Hepatocyte (in vitro differentiated cells): Measurements from ENCODE around the gene PTGDS. TPM values are rescaled to one million over a fixed set of nuclear protein-coding genes. Genes with fewer than 3 reads are reported as not detected.

Experiments used
- DNase-seq: peaks from one replicate; pipeline ENCODE4 v3.0.0-alpha.2; 2016; ENCODE audit warnings: low spot score
- H2AFZ ChIP-seq: fragments of 200-600 bp; sonication (generic); 2 replicates; pipeline ENCODE4 v1.6.0; 2016; ENCODE audit warnings: antibody characterized with exemption, mild to moderate bottlenecking
- H3K27ac ChIP-seq: fragments of 200-600 bp; sonication (generic); 2 replicates; pipeline ENCODE4 v1.5.1; 2016; ENCODE audit warnings: mild to moderate bottlenecking
- H3K27me3 ChIP-seq: fragments of 200-600 bp; sonication (generic); 2 replicates; pipeline ENCODE4 v1.6.1; 2016
- H3K36me3 ChIP-seq: fragments of 200-600 bp; sonication (generic); replicated peaks from 2 replicates; pipeline ENCODE4 v1.5.1; 2016; ENCODE audit warnings: low read depth; ENCODE audit not compliant: insufficient read depth
- H3K4me1 ChIP-seq: fragments of 200-600 bp; sonication (generic); 2 replicates; pipeline ENCODE4 v1.5.1; 2016; ENCODE audit warnings: mild to moderate bottlenecking, moderate library complexity; ENCODE audit not compliant: insufficient read depth
- H3K4me2 ChIP-seq: fragments of 200-600 bp; sonication (generic); 2 replicates; pipeline ENCODE4 v1.6.0; 2016
- H3K4me3 ChIP-seq: fragments of 200-600 bp; sonication (generic); 2 replicates; pipeline ENCODE4 v1.5.1; 2016; ENCODE audit warnings: mild to moderate bottlenecking
- H3K79me2 ChIP-seq: fragments of 200-600 bp; sonication (generic); 2 replicates; pipeline ENCODE4 v1.6.0; 2017; ENCODE audit warnings: mild to moderate bottlenecking
- H3K9me2 ChIP-seq: fragments of 200-600 bp; sonication (generic); replicated peaks from 2 replicates; pipeline ENCODE4 v1.6.0; 2017; ENCODE audit warnings: mild to moderate bottlenecking; ENCODE audit not compliant: insufficient read depth
- H3K9me3 ChIP-seq: fragments of 200-600 bp; sonication (generic); 2 replicates; pipeline ENCODE4 v1.5.1; 2016; ENCODE audit warnings: low read depth, mild to moderate bottlenecking
- H4K20me1 ChIP-seq: fragments of 200-600 bp; sonication (generic); 2 replicates; pipeline ENCODE4 v1.6.0; 2016; ENCODE audit warnings: mild to moderate bottlenecking; ENCODE audit not compliant: insufficient read depth, poor library complexity, severe bottlenecking
- EZH2 ChIP-seq: fragments of 200-600 bp; sonication (generic); IDR thresholded peaks from 2 replicates; pipeline ENCODE4 v1.6.1; 2016; ENCODE audit warnings: antibody characterized with exemption, mild to moderate bottlenecking, borderline replicate concordance
- EZH2phosphoT487 ChIP-seq: fragments of 200-600 bp; sonication (generic); IDR thresholded peaks from one replicate; pipeline ENCODE4 v1.6.1; 2018; ENCODE audit warnings: antibody characterized with exemption, mild to moderate bottlenecking, low read depth, moderate library complexity; ENCODE audit not compliant: unreplicated experiment, severe bottlenecking
- WGBS: methylation state at CpG from one replicate; pipeline ENCODE4 v1.1.6; 2016; ENCODE audit warnings: low lambda C conversion rate; ENCODE audit errors: missing lambda C conversion rate; 5-methylcytosine and 5-hydroxymethylcytosine counted together
- polyA plus RNA-seq: library from polyadenylated mRNA; unstranded; fragments of >200 nt; fragmentation: Nextera tagmentation; extraction: Ambion mirVana; gene quantifications from 2 replicates; pipeline ENCODE4 v1.2.1, GENCODE V29; 2016
- total RNA-seq: library from RNA; depleted of rRNA; stranded (reverse); fragments of >200 nt; gene quantifications from 2 replicates; pipeline ENCODE4 v1.2.3, GENCODE V29; 2014
- TF ChIP-seq, protein P1 (sequence below): fragments of 200-600 bp; sonication (generic); IDR thresholded peaks from 2 replicates; pipeline ENCODE4 v1.5.1; 2016; ENCODE audit warnings: antibody characterized with exemption, mild to moderate bottlenecking; ENCODE audit not compliant: poor library complexity

Gene PTGDS
- total and polyA plus RNA-seq, 2 experiments from 2014 or later, result 56.0 to 290 TPM

GRCh38 chr9:136947028-136947891 is 30.0 kb upstream of the PTGDS start:
- H3K9me3 ChIP-seq, result no peaks in the 10 kb centered on the region
- H3K79me2 ChIP-seq, result peaks cover 20% of the 10 kb centered on the region
- WGBS, result 77% methylated on average over 24 of the region's 26 CpGs
- H3K36me3 ChIP-seq, result no peaks in the 10 kb centered on the region
- H3K4me1 ChIP-seq, result peaks cover 20% of the 10 kb centered on the region
- H3K9me2 ChIP-seq, result no peaks in the 10 kb centered on the region
- peak overlapping the region; percentile 98 for H3K27ac ChIP-seq
- H3K4me2 ChIP-seq, result no peak overlapping the region
- H2AFZ ChIP-seq, result no peak overlapping the region
- TF ChIP-seq EZH2phosphoT487 (no peak), EZH2 (no peak)
- TF ChIP-seq, protein P1, sequence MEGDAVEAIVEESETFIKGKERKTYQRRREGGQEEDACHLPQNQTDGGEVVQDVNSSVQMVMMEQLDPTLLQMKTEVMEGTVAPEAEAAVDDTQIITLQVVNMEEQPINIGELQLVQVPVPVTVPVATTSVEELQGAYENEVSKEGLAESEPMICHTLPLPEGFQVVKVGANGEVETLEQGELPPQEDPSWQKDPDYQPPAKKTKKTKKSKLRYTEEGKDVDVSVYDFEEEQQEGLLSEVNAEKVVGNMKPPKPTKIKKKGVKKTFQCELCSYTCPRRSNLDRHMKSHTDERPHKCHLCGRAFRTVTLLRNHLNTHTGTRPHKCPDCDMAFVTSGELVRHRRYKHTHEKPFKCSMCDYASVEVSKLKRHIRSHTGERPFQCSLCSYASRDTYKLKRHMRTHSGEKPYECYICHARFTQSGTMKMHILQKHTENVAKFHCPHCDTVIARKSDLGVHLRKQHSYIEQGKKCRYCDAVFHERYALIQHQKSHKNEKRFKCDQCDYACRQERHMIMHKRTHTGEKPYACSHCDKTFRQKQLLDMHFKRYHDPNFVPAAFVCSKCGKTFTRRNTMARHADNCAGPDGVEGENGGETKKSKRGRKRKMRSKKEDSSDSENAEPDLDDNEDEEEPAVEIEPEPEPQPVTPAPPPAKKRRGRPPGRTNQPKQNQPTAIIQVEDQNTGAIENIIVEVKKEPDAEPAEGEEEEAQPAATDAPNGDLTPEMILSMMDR, result no peak
- peaks cover 4% of the 10 kb centered on the region for H4K20me1 ChIP-seq
- H3K27me3 ChIP-seq, result no peaks in the 10 kb centered on the region
- H3K4me3 ChIP-seq, result no peak overlapping the region
- no peak for DNase-seq

DNA sequence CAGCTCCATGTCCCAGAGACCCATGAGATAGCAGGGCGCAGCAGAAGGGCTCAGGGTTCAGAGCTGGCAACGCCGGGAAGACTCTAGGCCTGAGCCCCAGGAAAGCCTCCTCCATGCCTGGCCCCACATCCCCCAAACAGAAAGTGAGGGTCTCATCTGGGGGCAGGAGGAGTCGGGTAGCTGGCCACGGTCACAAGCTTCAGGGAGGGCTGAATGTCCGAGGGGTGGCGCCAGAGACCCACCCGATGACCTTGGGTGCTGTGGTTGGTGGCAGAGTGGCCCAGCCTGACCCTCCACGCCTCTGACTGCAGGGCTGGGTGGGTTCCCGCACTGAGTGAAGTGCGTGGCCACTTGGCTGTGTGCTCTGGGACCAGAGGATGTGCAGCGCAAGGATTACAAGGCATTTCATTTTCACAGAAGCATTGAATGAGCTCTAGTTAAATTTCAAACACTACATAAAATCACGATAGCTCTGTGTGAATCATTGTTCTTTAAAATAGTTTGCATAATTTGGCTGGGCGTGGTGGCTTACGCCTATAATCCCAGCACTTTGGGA is 29.3 kb upstream of the PTGDS start:
- Histone ChIP-seq H3K27ac (peak overlapping the region; percentile 98), H3K27me3 (no peaks in the 10 kb centered on the region), H3K4me3 (no peak overlapping the region), H3K4me2 (no peak overlapping the region), H2AFZ (no peak overlapping the region), H3K79me2 (peaks cover 13% of the 10 kb centered on the region), H3K9me3 (no peaks in the 10 kb centered on the region), H3K9me2 (no peaks in the 10 kb centered on the region), H3K36me3 (no peaks in the 10 kb centered on the region), H3K4me1 (peaks cover 17% of the 10 kb centered on the region), H4K20me1 (peaks cover 4% of the 10 kb centered on the region)
- DNase-seq, result peak; percentile 58
- 50% methylated on average over 15 of the region's 15 CpGs for WGBS
- TF ChIP-seq EZH2phosphoT487, result no peak
- TF ChIP-seq, protein P1, result peak; percentile 44

GRCh38 chr9:136949239-136949816 is 28.0 kb upstream of the PTGDS start:
- Histone ChIP-seq H3K79me2 (peaks cover 3% of the 10 kb centered on the region), H3K36me3 (no peaks in the 10 kb centered on the region), H3K9me3 (no peaks in the 10 kb centered on the region), H3K27me3 (no peaks in the 10 kb centered on the region), H3K9me2 (no peaks in the 10 kb centered on the region), H3K4me3 (peak overlapping the region; percentile 15), H3K4me2 (peak overlapping the region; percentile 94), H3K4me1 (peaks cover 12% of the 10 kb centered on the region), H4K20me1 (no peaks in the 10 kb centered on the region), H3K27ac (peak overlapping the region; percentile 98), H2AFZ (no peak overlapping the region)
- WGBS, result 17% methylated on average over 15 of the region's 22 CpGs
- peak; percentile 66 for DNase-seq
- TF ChIP-seq EZH2 (no peak), EZH2phosphoT487 (no peak)
- TF ChIP-seq, protein P1, result no peak
